Naive B cell (primary cell): ENCODE data around the gene FAM161B. TPM values are rescaled to one million over a fixed set of nuclear protein-coding genes. Genes with fewer than 3 reads are reported as not detected.
A peak's percentile ranks its signal among the peaks of the same experiment; 100 is the strongest.

Experiments
- ATAC-seq, 2 donors: fragments of 150-1000 bp; cut with Tn5 transposase; 2 replicates each; pipeline ENCODE4 v1.10.0; 2021; ENCODE audit warnings: low read depth in 2 of 2, mild to moderate bottlenecking in 2 of 2, moderate library complexity in 2 of 2
- DNase-seq: peaks from one replicate; pipeline ENCODE4 v3.0.0; 2022
- H3K27ac Mint-ChIP-seq, 6 donors: one replicate each; pipeline ENCODE4 v1.8.0; 2020 to 2022; ENCODE audit warnings: mild to moderate bottlenecking in 6 of 6, mixed read lengths in 6 of 6, moderate library complexity in 5 of 6, inconsistent platforms in 2 of 6
- H3K27me3 Mint-ChIP-seq, 3 donors: one replicate each; pipeline ENCODE4 v1.8.0; 2021 to 2022; ENCODE audit warnings: mixed read lengths in 3 of 3, mild to moderate bottlenecking in 1 of 3
- H3K36me3 Mint-ChIP-seq, 2 donors: one replicate each; pipeline ENCODE4 v1.8.0; 2020 to 2022; ENCODE audit warnings: mixed read lengths in 2 of 2, inconsistent platforms in 1 of 2, mild to moderate bottlenecking in 1 of 2
- H3K4me1 Mint-ChIP-seq, 3 donors: one replicate each; pipeline ENCODE4 v1.8.0; 2020 to 2022; ENCODE audit warnings: mixed read lengths in 3 of 3, inconsistent platforms in 1 of 3, mild to moderate bottlenecking in 1 of 3, moderate library complexity in 1 of 3
- H3K4me3 Mint-ChIP-seq, 8 donors: one replicate each; pipeline ENCODE4 v1.8.0; 2020 to 2022; ENCODE audit warnings: mild to moderate bottlenecking in 8 of 8, mixed read lengths in 8 of 8, moderate library complexity in 8 of 8, inconsistent platforms in 2 of 8
- H3K9me3 Mint-ChIP-seq, 7 donors: one replicate each; pipeline ENCODE4 v1.8.0; 2020 to 2022; ENCODE audit warnings: mixed read lengths in 7 of 7, mild to moderate bottlenecking in 5 of 7, inconsistent platforms in 2 of 7, moderate library complexity in 1 of 7
- polyA plus RNA-seq, 6 donors: library from polyadenylated mRNA; unstranded; fragments of 300-500 nt; fragmentation: Illumina TruSeq; gene quantifications; one replicate each; pipeline ENCODE4 v1.2.3, GENCODE V29; 2021; ENCODE audit warnings: low read depth in 6 of 6

The FAM161B gene
- polyA plus RNA-seq, 6 donors from 2014 or later: 0.79 to 2.7 (median 1.5) TPM

DNA sequence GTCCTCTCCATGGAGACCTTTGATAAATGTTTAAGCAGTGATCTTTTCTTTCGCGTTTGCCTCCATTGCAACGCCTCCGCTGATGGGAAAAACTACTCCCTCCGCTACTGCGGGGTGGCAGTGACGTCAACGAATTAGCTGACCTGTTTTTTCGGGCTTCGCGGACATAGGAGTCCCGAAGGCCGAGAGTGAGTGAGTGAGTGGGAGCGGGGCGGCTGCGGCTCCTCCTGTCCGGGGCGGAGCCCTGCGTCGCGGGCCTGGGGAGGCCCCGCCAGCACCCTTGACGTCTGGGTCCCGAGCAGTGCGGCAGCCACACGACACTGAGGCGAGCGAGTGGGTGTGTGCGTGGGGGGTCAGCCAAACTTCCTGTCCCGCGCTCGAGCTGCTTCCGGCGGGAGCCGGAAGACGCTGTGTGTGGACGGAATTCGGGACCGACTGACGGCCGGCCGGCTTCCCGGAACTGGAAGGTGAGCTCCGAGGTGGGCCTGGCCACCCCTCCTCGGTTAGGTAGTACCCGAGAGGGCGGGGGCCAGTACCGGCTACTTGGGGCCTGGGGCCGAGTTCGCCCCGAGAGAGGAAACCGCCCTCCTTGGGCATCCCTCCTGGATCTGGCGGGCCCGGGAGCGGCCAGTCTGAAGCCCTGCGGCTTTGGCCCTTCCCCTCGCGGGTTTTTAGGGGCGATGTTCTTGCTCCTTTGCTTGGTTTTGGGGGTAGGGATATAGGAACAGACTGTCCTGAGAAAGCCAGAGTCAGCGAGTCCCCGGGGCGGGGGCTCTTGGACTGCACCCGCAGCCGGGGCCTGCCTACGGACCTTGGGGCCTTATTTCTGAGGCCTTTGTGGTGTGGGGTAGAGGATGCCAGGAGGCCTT lies 63.2 kb downstream of the FAM161B start, which contains the start of gene ZNF410:
ZNF410 (plus strand) TSS at position 411 of the 869 bp plus-strand sequence. CDS start 5,317 bp downstream, outside the sequence.
- DNase-seq (peak; percentile 91), ATAC-seq (peak; percentile 95 to 97)
- H3K4me3 Mint-ChIP-seq: peak within 1 kb of the TSS; percentile 90 to 99 (median 98)
- H3K27me3 Mint-ChIP-seq: no peaks in the 10 kb centered on the region
- H3K27ac Mint-ChIP-seq: peak within 1 kb of the TSS; percentile 97 to 100 (median 98)
- no peaks in the 10 kb centered on the region for H3K9me3 Mint-ChIP-seq
- H3K4me1 Mint-ChIP-seq: peaks cover 35 to 51% (median 42%) of the 10 kb centered on the region in 3 donors
- H3K36me3 Mint-ChIP-seq: peaks cover 0 to under 1% of the 10 kb centered on the region in 2 donors

DNA sequence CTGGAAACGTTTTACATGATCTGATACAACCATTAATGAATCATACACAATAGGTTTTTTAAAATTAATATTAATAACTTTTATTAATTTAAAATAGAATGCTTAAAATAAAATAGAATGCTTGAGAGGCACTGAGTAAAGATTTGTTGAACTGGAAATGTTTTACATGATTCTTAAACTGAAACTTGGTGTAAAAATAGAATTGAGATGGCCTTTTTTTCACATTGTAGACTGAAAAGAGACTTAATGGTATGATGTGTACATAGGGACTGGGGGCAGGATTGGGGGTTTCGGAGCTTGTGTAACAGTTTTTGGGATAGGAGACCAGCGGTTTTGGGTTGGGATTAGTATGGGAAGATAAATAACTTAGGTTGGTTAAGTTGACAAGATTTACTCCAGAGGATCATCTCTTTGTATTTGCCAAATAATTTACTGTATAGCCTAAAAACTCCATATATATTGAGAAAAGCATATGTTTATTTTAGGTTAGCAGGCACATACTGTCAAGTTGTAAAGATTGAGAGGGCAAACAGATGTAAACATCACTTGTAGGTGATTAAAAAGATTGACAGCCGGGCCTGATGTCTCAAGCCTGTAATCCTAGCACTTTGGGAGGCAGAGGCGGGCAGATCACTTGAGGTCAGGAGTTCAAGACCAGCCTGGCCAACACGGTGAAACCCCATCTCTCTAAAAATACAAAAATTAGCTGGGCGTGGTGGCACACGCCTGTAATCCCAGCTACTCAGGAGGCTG lies 65.3 kb downstream of the FAM161B start:
- DNase-seq: no peak
- no peaks in the 10 kb centered on the region for H3K9me3 Mint-ChIP-seq
- H3K4me3 Mint-ChIP-seq: peak overlapping the region in 7 of 8 donors; percentile 30 to 99 (median 97)
- no peak for ATAC-seq
- H3K4me1 Mint-ChIP-seq: peaks cover 35 to 47% (median 39%) of the 10 kb centered on the region in 3 donors
- H3K27ac Mint-ChIP-seq: peak overlapping the region in 3 of 6 donors; percentile 81 to 97 (median 84)
- H3K36me3 Mint-ChIP-seq: no peaks in the 10 kb centered on the region
- H3K27me3 Mint-ChIP-seq: no peaks in the 10 kb centered on the region

Other genes with a start within 250 kb of the FAM161B start
- gene PNMA1, start 235.7 kb downstream of the FAM161B start, polyA plus RNA-seq: 10 to 100 TPM; 10.6 to 19.7 (median 15.4) TPM
- gene PTGR2, start 98.3 kb downstream of the FAM161B start, polyA plus RNA-seq: 1 to 10 TPM; 1.0 to 4.9 (median 3.3) TPM
- 10 to 100 TPM; 56.3 to 77.1 (median 66.9) TPM for gene ZNF410, start 63.2 kb downstream of the FAM161B start, polyA plus RNA-seq
- gene COQ6, start 208 bp upstream of the FAM161B start, polyA plus RNA-seq: 10 to 100 TPM; 10.9 to 22.5 (median 14.5) TPM
- gene ENTPD5, start 69.2 kb upstream of the FAM161B start, polyA plus RNA-seq: 1 to 10 TPM; 2.3 to 5.7 (median 5.0) TPM
- gene BBOF1, start 69.3 kb upstream of the FAM161B start, polyA plus RNA-seq: 1 to 10 TPM; 1.2 to 5.8 (median 2.0) TPM
- gene ALDH6A1, start 134.4 kb upstream of the FAM161B start, polyA plus RNA-seq: 10 to 100 TPM; 14.5 to 24.3 (median 20.6) TPM
- 10 to 100 TPM in 5 of 6 donors, 1 to 10 TPM in 1; 7.4 to 19.1 (median 11.9) TPM for gene LIN52, start 134.9 kb upstream of the FAM161B start, polyA plus RNA-seq